Right lobe of liver (tissue), 6 donors: ENCODE measurements around the gene CDK14. TPM values are rescaled to one million over a fixed set of nuclear protein-coding genes. Genes with fewer than 3 reads are reported as not detected.

ENCODE experiments used
- ATAC-seq, 4 donors: fragments of 200-7000 bp; cut with Tn5 transposase; one replicate each; pipeline ENCODE4 v1.9.1; 2020; ENCODE audit warnings: mild to moderate bottlenecking in 4 of 4, moderate library complexity in 4 of 4
- DNase-seq, 3 donors: peaks; one replicate each; pipeline ENCODE4 v3.0.0-alpha.2; 2020
- H3K27ac ChIP-seq, 3 donors: fragments of 200-600 bp; one replicate each; pipeline ENCODE4 v1.8.0; 2022
- H3K27me3 ChIP-seq, 2 donors: fragments of 200-600 bp; one replicate each; pipeline ENCODE4 v1.8.0; 2022
- H3K36me3 ChIP-seq, 4 donors: fragments of 200-600 bp; sonication (generic) in 1 of 4; one replicate each; pipeline versions ENCODE4 v1.5.1 to v1.8.0; 2017 to 2022; ENCODE audit warnings: control low read depth in 1 of 4
- H3K4me1 ChIP-seq, 4 donors: fragments of 200-600 bp; sonication (generic) in 1 of 4; one replicate each; pipeline versions ENCODE4 v1.5.1 to v1.8.0; 2017 to 2022; ENCODE audit warnings: control low read depth in 1 of 4
- H3K4me3 ChIP-seq, 3 donors: fragments of 200-600 bp; one replicate each; pipeline ENCODE4 v1.8.0; 2022
- H3K9me3 ChIP-seq, 4 donors: fragments of 200-600 bp; sonication (generic) in 1 of 4; one replicate each; pipeline versions ENCODE4 v1.5.1 to v1.8.0; 2017 to 2022; ENCODE audit warnings: control low read depth in 1 of 4
- POLR2A ChIP-seq: fragments of 450-650 bp; IDR thresholded peaks from one replicate; pipeline ENCODE4 v1.6.1; 2017; ENCODE audit warnings: antibody characterized with exemption, mild to moderate bottlenecking
- WGBS: methylation state at CpG from one replicate; pipeline ENCODE4 v1.1.6; 2018; ENCODE audit warnings: low coverage, low lambda C conversion rate; ENCODE audit not compliant: insufficient coverage; ENCODE audit errors: missing lambda C conversion rate; 5-methylcytosine and 5-hydroxymethylcytosine counted together
- intact Hi-C, 2 donors: fragments of 100-400 bp; cut with DNase I; formaldehyde crosslinking; loops; one replicate each; pipeline versions ENCODE4 v1.11.2 to v1.14.1; 2022
- total RNA-seq, 6 experiments: library from RNA; depleted of rRNA in 2 of 6; stranded (reverse); fragments of >200 nt in 2 of 6; fragmentation: NEBNext Ultra II Directional in 3 of 6; extraction: Animal tissue kit (Norgen Biotek cat#: 25700) in 3 of 6; gene quantifications; one replicate each; pipeline versions ENCODE4 v1.1.0 to v1.2.4, GENCODE V29; 2016 to 2023
- TF ChIP-seq, protein P1 (sequence below), 4 donors: fragments of 200-600 bp in 3 of 4; fragments of 450-650 bp in 1 of 4; IDR thresholded peaks; one replicate each; pipeline versions ENCODE4 v1.5.1 to v1.8.0; 2016 to 2022; ENCODE audit warnings: antibody characterized with exemption in 4 of 4, mild to moderate bottlenecking in 2 of 4
- donor health status: DM: no; HTN: yes; CAD: no.
- donor health status: DM: no; HTN: no; CAD: no.
- donor health status: DM: no; HTN: no; CAD: no.
- donor health status: DM: no; HTN: yes; CAD: no.
- donor health status: DM: no; HTN: yes; CAD: no.

Gene CDK14
- total RNA-seq, 6 experiments from 2014 or later, result 12.6 to 28.7 (median 17.9) TPM

DNA sequence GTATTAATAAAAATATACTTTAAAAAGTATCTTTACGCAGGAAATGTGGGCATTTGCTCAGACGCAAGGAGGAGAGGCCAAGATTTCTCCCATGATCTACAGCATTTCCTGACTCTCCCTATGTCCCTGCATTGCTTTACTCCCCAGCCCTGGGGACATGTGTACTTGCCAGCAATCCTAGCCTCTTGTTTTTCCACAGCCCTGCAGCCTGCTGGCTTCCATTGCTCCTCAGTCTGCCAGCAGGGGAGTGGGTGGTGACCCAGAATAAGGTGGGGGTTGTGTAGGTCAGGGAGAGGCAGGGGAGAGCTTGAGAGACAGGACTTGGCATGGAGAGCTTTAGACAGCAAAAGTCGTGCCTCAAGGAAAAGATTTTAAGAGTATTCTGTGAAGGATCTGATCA is 307.7 kb downstream of the CDK14 start:
- TF ChIP-seq, protein P1, sequence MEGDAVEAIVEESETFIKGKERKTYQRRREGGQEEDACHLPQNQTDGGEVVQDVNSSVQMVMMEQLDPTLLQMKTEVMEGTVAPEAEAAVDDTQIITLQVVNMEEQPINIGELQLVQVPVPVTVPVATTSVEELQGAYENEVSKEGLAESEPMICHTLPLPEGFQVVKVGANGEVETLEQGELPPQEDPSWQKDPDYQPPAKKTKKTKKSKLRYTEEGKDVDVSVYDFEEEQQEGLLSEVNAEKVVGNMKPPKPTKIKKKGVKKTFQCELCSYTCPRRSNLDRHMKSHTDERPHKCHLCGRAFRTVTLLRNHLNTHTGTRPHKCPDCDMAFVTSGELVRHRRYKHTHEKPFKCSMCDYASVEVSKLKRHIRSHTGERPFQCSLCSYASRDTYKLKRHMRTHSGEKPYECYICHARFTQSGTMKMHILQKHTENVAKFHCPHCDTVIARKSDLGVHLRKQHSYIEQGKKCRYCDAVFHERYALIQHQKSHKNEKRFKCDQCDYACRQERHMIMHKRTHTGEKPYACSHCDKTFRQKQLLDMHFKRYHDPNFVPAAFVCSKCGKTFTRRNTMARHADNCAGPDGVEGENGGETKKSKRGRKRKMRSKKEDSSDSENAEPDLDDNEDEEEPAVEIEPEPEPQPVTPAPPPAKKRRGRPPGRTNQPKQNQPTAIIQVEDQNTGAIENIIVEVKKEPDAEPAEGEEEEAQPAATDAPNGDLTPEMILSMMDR (IDR thresholded peaks at IDR 0.05), result no peak
- no peak for TF ChIP-seq POLR2A
- Histone ChIP-seq H3K27ac (no peak overlapping the region), H3K9me3 (no peaks in the 10 kb centered on the region), H3K36me3 (no peaks in the 10 kb centered on the region), H3K4me1 (no peaks in the 10 kb centered on the region), H3K4me3 (no peak overlapping the region), H3K27me3 (no peaks in the 10 kb centered on the region)
- no peak for ATAC-seq
- intact Hi-C loops, result no loop called here
- WGBS, result 100% methylated on average over 2 of the region's 3 CpGs
- DNase-seq, result no peak

DNA sequence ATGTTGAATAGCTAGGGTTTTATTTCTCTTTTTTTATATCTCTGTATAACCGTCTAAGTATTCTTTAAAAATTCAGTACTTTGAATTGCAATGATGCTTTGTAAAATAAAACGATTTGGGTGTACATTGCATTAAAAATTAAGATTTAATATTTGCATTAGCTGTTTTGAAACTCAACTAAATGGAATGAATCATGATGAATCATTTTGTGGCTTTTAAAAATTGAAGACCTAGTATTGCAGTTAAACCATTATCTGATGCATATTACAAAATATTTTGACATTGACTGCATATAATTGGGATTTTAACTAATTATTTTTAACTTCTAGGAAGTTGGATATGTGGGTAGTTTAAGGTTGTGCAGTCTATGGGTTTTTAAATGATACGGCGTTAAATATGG is 314.0 kb downstream of the CDK14 start:
- no peak for DNase-seq
- Histone ChIP-seq H3K4me1 (no peaks in the 10 kb centered on the region), H3K4me3 (no peak overlapping the region), H3K27ac (no peak overlapping the region), H3K27me3 (no peaks in the 10 kb centered on the region), H3K36me3 (no peaks in the 10 kb centered on the region), H3K9me3 (no peaks in the 10 kb centered on the region)
- no peak for TF ChIP-seq POLR2A
- TF ChIP-seq, protein P1 (IDR thresholded peaks at IDR 0.05), result no peak
- no peak for ATAC-seq
- intact Hi-C loops, result no loop called here
- WGBS, result 92% methylated on average over 4 of the region's 4 CpGs

DNA sequence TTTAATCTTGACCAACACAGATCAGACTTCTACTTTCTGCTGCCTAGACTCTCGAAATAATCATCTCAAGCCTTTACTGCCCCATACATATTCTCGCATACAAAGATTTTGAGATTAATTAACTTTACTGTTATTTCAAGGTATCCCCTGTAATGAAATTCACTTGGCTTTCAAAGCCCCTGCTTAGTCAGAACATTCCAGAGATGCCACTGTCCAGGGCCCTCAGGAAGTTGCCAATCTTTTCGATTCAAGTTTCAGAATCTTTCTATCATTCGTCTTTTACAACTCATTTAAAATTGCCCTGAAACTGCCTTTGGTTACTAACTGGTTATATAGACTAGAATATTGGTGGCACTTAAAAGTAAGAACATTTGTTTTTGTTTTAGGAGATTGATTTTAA is 320.2 kb downstream of the CDK14 start:
- DNase-seq (no peak), ATAC-seq (no peak)
- Histone ChIP-seq H3K27ac (no peak overlapping the region), H3K36me3 (no peaks in the 10 kb centered on the region), H3K9me3 (no peaks in the 10 kb centered on the region), H3K4me1 (no peaks in the 10 kb centered on the region), H3K4me3 (no peak overlapping the region), H3K27me3 (no peaks in the 10 kb centered on the region)
- 65% methylated on average over 4 of the region's 4 CpGs for WGBS
- intact Hi-C loops, result no loop called here
- no peak for TF ChIP-seq POLR2A
- TF ChIP-seq, protein P1 (IDR thresholded peaks at IDR 0.05), result no peak

DNA sequence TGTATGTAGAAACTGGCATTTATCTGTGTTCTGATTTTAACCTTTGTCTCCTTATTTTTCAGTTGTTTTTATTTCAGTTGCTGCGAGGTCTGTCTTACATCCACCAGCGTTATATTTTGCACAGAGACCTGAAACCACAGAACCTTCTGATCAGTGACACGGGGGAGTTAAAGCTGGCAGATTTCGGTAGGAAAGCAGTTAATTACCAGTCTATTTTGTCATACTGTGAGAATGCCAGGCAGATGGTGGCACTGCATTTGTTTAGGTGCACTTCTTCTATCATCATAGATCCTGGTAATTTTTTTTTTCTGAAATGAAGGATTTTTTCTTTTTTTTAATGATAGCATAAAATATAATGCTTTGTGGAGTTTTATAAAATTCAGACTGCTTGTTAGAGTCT is 321.4 kb downstream of the CDK14 start:
- H3K27me3 ChIP-seq, result no peaks in the 10 kb centered on the region
- H3K36me3 ChIP-seq, result no peaks in the 10 kb centered on the region
- ATAC-seq, result no peak
- H3K4me1 ChIP-seq, result no peaks in the 10 kb centered on the region
- no peaks in the 10 kb centered on the region for H3K9me3 ChIP-seq
- TF ChIP-seq, protein P1 (IDR thresholded peaks at IDR 0.05), result no peak
- no peak for TF ChIP-seq POLR2A
- H3K27ac ChIP-seq, result no peak overlapping the region
- no peak overlapping the region for H3K4me3 ChIP-seq
- intact Hi-C loops, result no loop called here
- DNase-seq, result no peak
- WGBS, result 89% methylated on average over 4 of the region's 4 CpGs

DNA sequence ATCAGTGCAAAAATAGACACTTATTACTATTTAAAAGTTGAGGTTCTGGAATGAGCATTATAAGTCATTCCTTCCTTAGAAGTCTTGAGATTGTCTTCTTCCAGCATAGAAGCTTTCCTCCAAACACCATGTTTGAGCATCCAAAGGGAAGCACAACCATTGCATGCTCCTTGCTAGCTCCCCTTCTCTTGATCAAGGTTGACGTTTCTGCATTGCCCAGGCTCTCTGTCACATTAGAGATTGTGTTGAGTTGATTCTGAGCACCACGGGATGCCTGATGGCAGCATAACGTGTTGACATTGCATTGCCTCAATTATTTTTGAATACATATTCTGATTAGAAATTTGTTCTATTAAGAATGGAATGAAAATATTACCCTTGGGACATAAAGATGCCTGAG is 322.2 kb downstream of the CDK14 start:
- TF ChIP-seq POLR2A, result no peak
- TF ChIP-seq, protein P1 (IDR thresholded peaks at IDR 0.05), result no peak
- no peak for ATAC-seq
- H3K27ac ChIP-seq, result no peak overlapping the region
- no peaks in the 10 kb centered on the region for H3K36me3 ChIP-seq
- no peak overlapping the region for H3K4me3 ChIP-seq
- H3K27me3 ChIP-seq, result no peaks in the 10 kb centered on the region
- intact Hi-C loops, result no loop called here
- WGBS, result 61% methylated on average over 3 of the region's 3 CpGs
- no peaks in the 10 kb centered on the region for H3K4me1 ChIP-seq
- no peaks in the 10 kb centered on the region for H3K9me3 ChIP-seq
- no peak for DNase-seq
